Smooth muscle cell (in vitro differentiated cells): ENCODE results near the gene ZBED2. TPM values are rescaled to one million over a fixed set of nuclear protein-coding genes. Genes with fewer than 3 reads are reported as not detected.

Experiments
- DNase-seq: peaks from one replicate; lab custom pipeline; 2025; ENCODE audit not compliant: unreplicated experiment; lab: John Stamatoyannopoulos, UW
- H2AFZ ChIP-seq: fragments of 200-600 bp; sonication (generic); 2 replicates; pipeline ENCODE4 v1.6.0; 2016; ENCODE audit warnings: antibody characterized with exemption, low read depth, mild to moderate bottlenecking
- H3F3A ChIP-seq: fragments of 200-600 bp; sonication (generic); 2 replicates; pipeline ENCODE4 v1.6.0; 2017; ENCODE audit warnings: antibody characterized with exemption, low read depth
- H3K27ac ChIP-seq: fragments of 200-600 bp; sonication (generic); 2 replicates; pipeline ENCODE4 v1.5.1; 2016; ENCODE audit warnings: low read depth, mild to moderate bottlenecking
- H3K27me3 ChIP-seq: fragments of 200-600 bp; sonication (generic); 2 replicates; pipeline ENCODE4 v1.6.1; 2016; ENCODE audit warnings: low read depth, mild to moderate bottlenecking
- H3K36me3 ChIP-seq: fragments of 200-600 bp; sonication (generic); 2 replicates; pipeline ENCODE4 v1.5.1; 2016; ENCODE audit warnings: low read depth
- H3K4me1 ChIP-seq: fragments of 200-600 bp; sonication (generic); 2 replicates; pipeline ENCODE4 v1.5.1; 2016; ENCODE audit warnings: low read depth
- H3K4me2 ChIP-seq: fragments of 200-600 bp; sonication (generic); 2 replicates; pipeline ENCODE4 v1.6.0; 2016; ENCODE audit warnings: mild to moderate bottlenecking
- H3K4me3 ChIP-seq: fragments of 200-600 bp; sonication (generic); 2 replicates; pipeline ENCODE4 v1.5.1; 2016; ENCODE audit warnings: mild to moderate bottlenecking
- H3K79me2 ChIP-seq: fragments of 200-600 bp; sonication (generic); 2 replicates; pipeline ENCODE4 v1.6.0; 2016; ENCODE audit warnings: low read depth, mild to moderate bottlenecking
- H3K9ac ChIP-seq: fragments of 200-600 bp; sonication (generic); 2 replicates; pipeline ENCODE4 v1.6.0; 2016; ENCODE audit warnings: low read depth
- H3K9me3 ChIP-seq: fragments of 200-600 bp; sonication (generic); replicated peaks from 2 replicates; pipeline ENCODE4 v1.5.1; 2016; ENCODE audit warnings: low read depth
- H4K20me1 ChIP-seq: fragments of 200-600 bp; sonication (generic); 2 replicates; pipeline ENCODE4 v1.6.0; 2016; ENCODE audit warnings: low read depth
- WGBS: methylation state at CpG from one replicate; pipeline ENCODE4 v1.1.7; 2016; ENCODE audit warnings: low lambda C conversion rate; 5-methylcytosine and 5-hydroxymethylcytosine counted together
- polyA plus RNA-seq: library from polyadenylated mRNA; unstranded; fragments of >200 nt; fragmentation: Nextera tagmentation; extraction: Ambion mirVana; gene quantifications from 2 replicates; pipeline ENCODE4 v1.2.1, GENCODE V29; 2016
- total RNA-seq: library from RNA; depleted of rRNA; stranded (reverse); fragments of >200 nt; gene quantifications from 2 replicates; pipeline ENCODE4 v1.2.3, GENCODE V29; 2014
- TF ChIP-seq, protein P1 (sequence below): fragments of 200-600 bp; sonication (generic); IDR thresholded peaks from 2 replicates; pipeline ENCODE4 v1.5.1; 2017; ENCODE audit warnings: borderline replicate concordance, mild to moderate bottlenecking, antibody characterized with exemption; ENCODE audit not compliant: insufficient read depth, poor library complexity, severe bottlenecking

ZBED2 gene
- total and polyA plus RNA-seq, 2 experiments from 2014 or later, result 2.4 to 9.2 TPM

- Histone ChIP-seq H3K4me3 (no peak overlapping the region), H2AFZ (no peak overlapping the region), H3K27me3 (no peaks in the 10 kb centered on the region), H3K36me3 (no peaks in the 10 kb centered on the region), H3K4me2 (no peak overlapping the region), H4K20me1 (no peaks in the 10 kb centered on the region), H3K9ac (no peak overlapping the region), H3F3A (no peaks in the 10 kb centered on the region), H3K4me1 (no peaks in the 10 kb centered on the region), H3K9me3 (no peaks in the 10 kb centered on the region), H3K79me2 (no peaks in the 10 kb centered on the region), H3K27ac (no peak overlapping the region)
- 93% methylated on average over 1 of the region's 1 CpG for WGBS
- TF ChIP-seq, protein P1, sequence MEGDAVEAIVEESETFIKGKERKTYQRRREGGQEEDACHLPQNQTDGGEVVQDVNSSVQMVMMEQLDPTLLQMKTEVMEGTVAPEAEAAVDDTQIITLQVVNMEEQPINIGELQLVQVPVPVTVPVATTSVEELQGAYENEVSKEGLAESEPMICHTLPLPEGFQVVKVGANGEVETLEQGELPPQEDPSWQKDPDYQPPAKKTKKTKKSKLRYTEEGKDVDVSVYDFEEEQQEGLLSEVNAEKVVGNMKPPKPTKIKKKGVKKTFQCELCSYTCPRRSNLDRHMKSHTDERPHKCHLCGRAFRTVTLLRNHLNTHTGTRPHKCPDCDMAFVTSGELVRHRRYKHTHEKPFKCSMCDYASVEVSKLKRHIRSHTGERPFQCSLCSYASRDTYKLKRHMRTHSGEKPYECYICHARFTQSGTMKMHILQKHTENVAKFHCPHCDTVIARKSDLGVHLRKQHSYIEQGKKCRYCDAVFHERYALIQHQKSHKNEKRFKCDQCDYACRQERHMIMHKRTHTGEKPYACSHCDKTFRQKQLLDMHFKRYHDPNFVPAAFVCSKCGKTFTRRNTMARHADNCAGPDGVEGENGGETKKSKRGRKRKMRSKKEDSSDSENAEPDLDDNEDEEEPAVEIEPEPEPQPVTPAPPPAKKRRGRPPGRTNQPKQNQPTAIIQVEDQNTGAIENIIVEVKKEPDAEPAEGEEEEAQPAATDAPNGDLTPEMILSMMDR, result no peak
- no peak for DNase-seq
Measured at GRCh38 chr3:111598139-111598538, 3.0 kb upstream of the ZBED2 start.

DNA sequence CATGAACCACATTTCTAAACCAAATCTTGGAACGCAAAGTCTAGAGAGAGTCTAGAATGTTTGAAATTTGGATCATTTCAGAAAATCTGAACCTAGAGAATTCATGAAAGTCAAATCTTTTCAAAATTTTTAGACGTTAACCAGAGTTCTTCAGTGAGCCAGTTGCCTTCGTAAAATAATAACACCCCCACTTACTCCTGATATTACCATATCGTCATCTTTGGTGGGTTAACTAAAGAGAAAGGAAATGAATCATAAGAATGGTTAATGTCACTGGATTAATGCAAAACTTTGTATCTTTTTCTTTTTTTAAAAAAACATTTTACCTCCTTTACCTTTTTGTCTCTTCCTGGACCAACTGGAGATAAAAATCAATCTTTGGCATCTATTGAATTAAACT, 1.2 kb upstream of the ZBED2 start:
- Histone ChIP-seq H3K4me3 (no peak overlapping the region), H3K36me3 (no peaks in the 10 kb centered on the region), H3K4me2 (no peak overlapping the region), H3K79me2 (no peaks in the 10 kb centered on the region), H3F3A (no peaks in the 10 kb centered on the region), H2AFZ (peak overlapping the region; percentile 36), H3K27me3 (no peaks in the 10 kb centered on the region), H3K27ac (no peak overlapping the region), H3K4me1 (no peaks in the 10 kb centered on the region), H4K20me1 (no peaks in the 10 kb centered on the region), H3K9me3 (no peaks in the 10 kb centered on the region), H3K9ac (no peak overlapping the region)
- TF ChIP-seq, protein P1, result no peak
- WGBS, result 67% methylated on average over 4 of the region's 4 CpGs
- no peak for DNase-seq

DNA sequence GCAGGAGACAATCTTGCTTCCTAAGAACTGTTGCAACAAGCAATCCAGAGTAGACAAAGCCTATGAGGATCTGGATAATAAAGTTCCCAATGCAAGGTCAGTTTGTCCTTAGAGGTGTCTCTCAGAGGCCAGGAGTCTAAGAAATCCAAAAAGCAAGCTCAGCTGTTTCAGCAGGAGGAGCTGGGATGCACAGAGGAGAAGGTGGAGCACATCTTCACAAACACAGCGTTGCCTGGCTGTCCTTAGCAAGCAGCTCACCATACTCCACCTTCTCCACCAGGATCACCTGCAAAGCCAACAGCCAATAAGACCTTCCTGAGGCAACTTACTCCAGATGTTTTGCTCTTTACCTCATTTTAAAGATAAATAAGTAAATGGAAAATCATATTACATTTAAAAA, 365 bp downstream of the ZBED2 start:
- Histone ChIP-seq H3K79me2 (no peaks in the 10 kb centered on the region), H3K36me3 (no peaks in the 10 kb centered on the region), H3K4me1 (no peaks in the 10 kb centered on the region), H2AFZ (no peak overlapping the region), H3F3A (peaks cover under 1% of the 10 kb centered on the region), H4K20me1 (no peaks in the 10 kb centered on the region), H3K4me2 (peak overlapping the region; percentile 58), H3K9me3 (no peaks in the 10 kb centered on the region), H3K27me3 (no peaks in the 10 kb centered on the region), H3K4me3 (no peak overlapping the region), H3K9ac (no peak overlapping the region), H3K27ac (peak overlapping the region; percentile 58)
- no peak for DNase-seq
- TF ChIP-seq, protein P1, result no peak
- 58% methylated on average over 1 of the region's 1 CpG for WGBS

DNA sequence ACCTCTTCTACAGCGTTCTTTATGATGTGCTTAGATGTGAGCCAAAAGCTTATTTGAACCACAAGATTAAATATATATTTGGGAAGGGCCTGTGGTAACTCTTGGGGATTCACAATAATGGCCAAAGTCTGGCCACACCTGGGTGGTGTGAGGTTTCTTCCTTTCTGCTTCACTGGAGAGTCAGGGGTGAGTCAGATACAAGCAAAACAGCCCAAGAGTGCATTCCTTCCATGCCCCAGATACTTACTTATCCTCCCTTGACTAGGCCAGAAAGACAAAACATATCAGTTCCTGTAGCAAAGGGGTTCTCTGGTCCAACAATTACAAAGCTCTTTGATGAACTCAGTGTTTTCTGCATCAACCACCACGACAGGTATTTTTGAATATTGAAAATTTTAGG, 941 bp downstream of the ZBED2 start:
- H3K4me1 ChIP-seq, result no peaks in the 10 kb centered on the region
- H3K4me2 ChIP-seq, result peak overlapping the region; percentile 58
- no peak for DNase-seq
- TF ChIP-seq, protein P1, result no peak
- no peaks in the 10 kb centered on the region for H3K9me3 ChIP-seq
- H3K27me3 ChIP-seq, result no peaks in the 10 kb centered on the region
- peak overlapping the region; percentile 58 for H3K27ac ChIP-seq
- no peaks in the 10 kb centered on the region for H3K36me3 ChIP-seq
- no peak overlapping the region for H3K4me3 ChIP-seq
- no peak overlapping the region for H3K9ac ChIP-seq
- no peak overlapping the region for H2AFZ ChIP-seq
- no peaks in the 10 kb centered on the region for H3K79me2 ChIP-seq
- H3F3A ChIP-seq, result peaks cover 3% of the 10 kb centered on the region
- no peaks in the 10 kb centered on the region for H4K20me1 ChIP-seq
- 70% methylated on average over 2 of the region's 2 CpGs for WGBS
